ENCODE measurements around the gene FAM204A.

GRCh38 chr10:118358327-118358726 lies 16.2 kb upstream of the FAM204A start:
- TF ChIP-seq CTCF (IDR thresholded peaks at IDR 0.05; ENCODE audit: low read depth, low read length, poor library complexity, severe bottlenecking) (no peak), EZH2phosphoT487 (IDR thresholded peaks at IDR 0.05; ENCODE audit: borderline replicate concordance, low read length) (no peak)
